Stomach (tissue), 19 donors: ENCODE data around the gene AMDHD2. TPM values are rescaled to one million over a fixed set of nuclear protein-coding genes. Genes with fewer than 3 reads are reported as not detected.

Experiments used
- DNase-seq, 2 donors: peaks; one replicate each; pipeline versions ENCODE4 v3.0.0 to v3.0.0-alpha.2; 2013 to 2019
- H3K27ac ChIP-seq, 5 donors: fragments of 200-600 bp in 4 of 5; sonication (generic) in 4 of 5; one replicate each; pipeline ENCODE4 v1.5.1; 2013 to 2019; ENCODE audit warnings: mild to moderate bottlenecking in 1 of 5, moderate library complexity in 1 of 5
- H3K27me3 ChIP-seq, 3 donors: fragments of 200-600 bp; sonication (generic); one replicate each; pipeline ENCODE4 v1.5.1; 2017 to 2019; ENCODE audit warnings: mixed run types in 1 of 3
- H3K36me3 ChIP-seq, 4 donors: fragments of 200-600 bp; sonication (generic); 1 replicate in 3 of 4; 2 replicates in 1 of 4; pipeline ENCODE4 v1.5.1; 2016 to 2019
- H3K4me1 ChIP-seq, 4 donors: fragments of 200-600 bp; sonication (generic); one replicate each; pipeline ENCODE4 v1.5.1; 2016 to 2019
- H3K4me3 ChIP-seq, 4 donors: fragments of 200-600 bp; sonication (generic) in 3 of 4; one replicate each; pipeline ENCODE4 v1.5.1; 2016 to 2019; ENCODE audit warnings: mild to moderate bottlenecking in 1 of 4
- H3K9me3 ChIP-seq, 4 donors: fragments of 200-600 bp; sonication (generic); one replicate each; pipeline ENCODE4 v1.5.1; 2016 to 2019
- EP300 ChIP-seq: sonication (generic); formaldehyde crosslinking; IDR thresholded peaks from one replicate; pipeline ENCODE4 v1.6.1; 2017; ENCODE audit warnings: antibody characterized with exemption
- POLR2A ChIP-seq, 4 donors: fragments of 450-650 bp; IDR thresholded peaks; one replicate each; pipeline ENCODE4 v1.6.1; 2016; ENCODE audit warnings: antibody characterized with exemption in 4 of 4, control low read depth in 2 of 4, mild to moderate bottlenecking in 1 of 4, moderate library complexity in 1 of 4
- POLR2AphosphoS5 ChIP-seq, 3 donors: sonication (generic); formaldehyde crosslinking; IDR thresholded peaks; one replicate each; pipeline ENCODE4 v1.6.1; 2016; ENCODE audit warnings: antibody characterized with exemption in 3 of 3
- WGBS, 5 donors: extraction: QIAGEN DNeasy Blood & Tissue Kit in 3 of 5; methylation state at CpG; one replicate each; pipeline versions ENCODE4 v1.1.5 to v1.1.7; 2013 to 2018; 5-methylcytosine and 5-hydroxymethylcytosine counted together
- intact Hi-C: fragments of 100-400 bp; cut with DNase I; formaldehyde crosslinking; loops from one replicate; pipeline ENCODE4 v1.15.1; 2023; ENCODE audit warnings: low total_unique reads
- long read RNA-seq, 10 donors: transcript quantifications; one replicate each; lab custom pipeline, GENCODE V29; 2026
- polyA plus RNA-seq, 3 donors: library from polyadenylated mRNA; stranded (reverse); fragments of 200-250 nt; gene quantifications; one replicate each; pipeline ENCODE4 v1.2.3, GENCODE V29; 2013
- total RNA-seq, 5 donors: library from RNA; depleted of rRNA; stranded (reverse); fragments of >200 nt; gene quantifications; one replicate each; pipeline versions ENCODE4 v1.1.0 to v1.2.3, GENCODE V29; 2014 to 2016
- TF ChIP-seq, protein P1 (sequence below), 7 experiments: fragments of 450-650 bp in 4 of 7; fragments of 200-600 bp in 3 of 7; sonication (generic) in 3 of 7; IDR thresholded peaks; one replicate each; pipeline ENCODE4 v1.5.1; 2016 to 2019; ENCODE audit warnings: antibody characterized with exemption in 7 of 7, control low read depth in 2 of 7, mild to moderate bottlenecking in 1 of 7
- donor health status: healthy with polysubstance abuse.
- donor health status: Bipolar disorder and iron deficiency.
- donor health status: healthy.

AMDHD2 gene, protein sequence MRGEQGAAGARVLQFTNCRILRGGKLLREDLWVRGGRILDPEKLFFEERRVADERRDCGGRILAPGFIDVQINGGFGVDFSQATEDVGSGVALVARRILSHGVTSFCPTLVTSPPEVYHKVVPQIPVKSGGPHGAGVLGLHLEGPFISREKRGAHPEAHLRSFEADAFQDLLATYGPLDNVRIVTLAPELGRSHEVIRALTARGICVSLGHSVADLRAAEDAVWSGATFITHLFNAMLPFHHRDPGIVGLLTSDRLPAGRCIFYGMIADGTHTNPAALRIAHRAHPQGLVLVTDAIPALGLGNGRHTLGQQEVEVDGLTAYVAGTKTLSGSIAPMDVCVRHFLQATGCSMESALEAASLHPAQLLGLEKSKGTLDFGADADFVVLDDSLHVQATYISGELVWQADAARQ
- 10 to 100 TPM; 13.4 to 76.8 (median 28.7) TPM for total RNA-seq
- polyA plus RNA-seq = 10 to 100 TPM; 17.2 to 24.7 (median 21.1) TPM
- long read RNA-seq, donor 1 = 0 reads
- long read RNA-seq, donor 2, partial matches to known transcripts = 0 of 2 reads
- long read RNA-seq, donor 2, other reads (novel, unspliced or antisense) = 0 of 2 reads
- long read RNA-seq, donor 3, partial matches to known transcripts = 0 of 1 reads
- long read RNA-seq, donor 3, other reads (novel, unspliced or antisense) = 0 of 1 reads
- long read RNA-seq, donor 4, partial matches to known transcripts = 0 of 1 reads
- long read RNA-seq, donor 4, other reads (novel, unspliced or antisense) = 0 of 1 reads
- long read RNA-seq, donor 5, partial matches to known transcripts = 0 of 1 reads
- long read RNA-seq, donor 5, other reads (novel, unspliced or antisense) = 0 of 1 reads
- long read RNA-seq, donor 6, transcript AMDHD2-205 (2 exons, 859 nt) = major isoform, 5 of 8 reads
- long read RNA-seq, donor 6, partial matches to known transcripts = 0 of 8 reads
- long read RNA-seq, donor 6, other reads (novel, unspliced or antisense) = 0 of 8 reads
- long read RNA-seq, donor 7, partial matches to known transcripts = 0 of 4 reads
- long read RNA-seq, donor 7, other reads (novel, unspliced or antisense) = 0 of 4 reads
- long read RNA-seq, donor 8, partial matches to known transcripts = 0 of 2 reads
- long read RNA-seq, donor 8, other reads (novel, unspliced or antisense) = 0 of 2 reads
- long read RNA-seq, donor 9 = 0 reads
- long read RNA-seq, donor 10, partial matches to known transcripts = 0 of 2 reads
- long read RNA-seq, donor 10, other reads (novel, unspliced or antisense) = 0 of 2 reads

DNA sequence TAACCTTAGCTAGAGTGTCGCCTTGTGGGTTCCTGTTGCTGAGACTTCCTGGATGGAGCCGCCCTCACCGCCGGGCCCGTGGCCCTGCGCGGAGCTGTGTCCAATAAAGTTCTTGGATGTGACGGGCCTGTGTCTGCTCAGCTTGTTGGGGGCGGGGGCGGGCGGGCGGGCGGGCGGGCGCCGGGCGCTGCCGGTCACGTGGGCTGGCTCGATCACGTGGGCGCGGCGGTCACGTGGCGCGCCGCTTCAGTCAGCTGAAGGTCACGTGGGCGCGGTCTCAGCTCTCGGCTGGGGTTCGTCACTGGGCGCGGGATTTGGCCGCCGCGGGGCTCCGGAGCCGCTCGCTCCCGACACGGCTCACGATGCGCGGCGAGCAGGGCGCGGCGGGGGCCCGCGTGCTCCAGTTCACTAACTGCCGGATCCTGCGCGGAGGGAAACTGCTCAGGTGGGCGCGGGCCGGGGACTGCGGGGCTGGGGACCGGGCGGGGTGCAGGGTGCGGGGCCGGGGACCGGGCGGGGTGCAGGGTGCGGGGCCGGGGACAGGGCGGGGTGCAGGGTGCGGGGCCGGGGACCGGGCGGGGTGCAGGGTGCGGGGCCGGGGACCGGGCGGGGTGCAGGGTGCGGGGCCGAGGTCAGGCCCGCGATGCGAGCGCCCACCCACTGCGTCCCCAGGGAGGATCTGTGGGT is at the start of gene AMDHD2:
AMDHD2 (plus strand) TSS at position 275 of the 687 bp plus-strand sequence; CDS start at position 363, 88 bp downstream.
- peak; percentile 91 to 98 for DNase-seq
- Histone ChIP-seq H3K9me3 (no peaks in the 10 kb centered on the region), H3K4me3 (peak within 1 kb of the TSS; percentile 61 to 75 (median 72)), H3K36me3 (peaks cover 12 to 47% (median 41%) of the 10 kb centered on the region in 4 donors), H3K27ac (peak within 1 kb of the TSS; percentile 81 to 99 (median 99)), H3K27me3 (no peaks in the 10 kb centered on the region), H3K4me1 (peaks cover 55 to 85% (median 67%) of the 10 kb centered on the region in 4 donors)
- TF ChIP-seq POLR2A (IDR thresholded peaks at IDR 0.05) = no peak
- TF ChIP-seq POLR2AphosphoS5 (IDR thresholded peaks at IDR 0.05) = peak; percentile 71 to 96 (median 75)
- TF ChIP-seq, protein P1, sequence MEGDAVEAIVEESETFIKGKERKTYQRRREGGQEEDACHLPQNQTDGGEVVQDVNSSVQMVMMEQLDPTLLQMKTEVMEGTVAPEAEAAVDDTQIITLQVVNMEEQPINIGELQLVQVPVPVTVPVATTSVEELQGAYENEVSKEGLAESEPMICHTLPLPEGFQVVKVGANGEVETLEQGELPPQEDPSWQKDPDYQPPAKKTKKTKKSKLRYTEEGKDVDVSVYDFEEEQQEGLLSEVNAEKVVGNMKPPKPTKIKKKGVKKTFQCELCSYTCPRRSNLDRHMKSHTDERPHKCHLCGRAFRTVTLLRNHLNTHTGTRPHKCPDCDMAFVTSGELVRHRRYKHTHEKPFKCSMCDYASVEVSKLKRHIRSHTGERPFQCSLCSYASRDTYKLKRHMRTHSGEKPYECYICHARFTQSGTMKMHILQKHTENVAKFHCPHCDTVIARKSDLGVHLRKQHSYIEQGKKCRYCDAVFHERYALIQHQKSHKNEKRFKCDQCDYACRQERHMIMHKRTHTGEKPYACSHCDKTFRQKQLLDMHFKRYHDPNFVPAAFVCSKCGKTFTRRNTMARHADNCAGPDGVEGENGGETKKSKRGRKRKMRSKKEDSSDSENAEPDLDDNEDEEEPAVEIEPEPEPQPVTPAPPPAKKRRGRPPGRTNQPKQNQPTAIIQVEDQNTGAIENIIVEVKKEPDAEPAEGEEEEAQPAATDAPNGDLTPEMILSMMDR (IDR thresholded peaks at IDR 0.05) = no peak
- intact Hi-C loops = no loop called here
- 0 to 3% (median 0%) methylated on average over 16 to 83 of the region's 83 CpGs for WGBS, 5 donors

DNA sequence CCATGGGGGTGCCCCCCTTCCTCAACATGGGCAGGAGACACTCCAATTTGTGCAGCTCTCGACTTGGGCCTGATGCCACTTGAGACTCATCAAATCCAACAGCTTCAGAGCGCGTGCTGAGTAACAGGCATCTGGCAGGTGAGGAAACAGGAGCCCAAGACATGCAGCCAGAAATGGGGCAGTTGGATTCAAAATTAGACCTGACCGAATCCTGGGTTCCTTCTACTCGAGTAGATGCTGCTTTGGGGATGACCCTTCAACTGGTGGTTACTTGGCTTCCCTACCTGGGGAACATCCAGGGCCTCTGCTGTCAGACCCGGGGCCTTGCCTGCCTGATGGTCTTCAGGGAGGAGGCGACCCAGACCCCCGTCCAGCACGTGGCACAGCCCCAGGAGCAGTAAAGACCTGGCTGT is 49.6 kb upstream of the AMDHD2 start:
- intact Hi-C loops = no loop called here
- DNase-seq = no peak
- peaks cover 43 to 65% (median 64%) of the 10 kb centered on the region in 4 donors for H3K4me1 ChIP-seq
- H3K36me3 ChIP-seq = no peaks in the 10 kb centered on the region
- H3K27ac ChIP-seq = peak overlapping the region in 1 of 5 donors; percentile 24
- no peaks in the 10 kb centered on the region for H3K9me3 ChIP-seq
- peaks cover 19 to 73% (median 62%) of the 10 kb centered on the region in 3 donors for H3K27me3 ChIP-seq
- 35 to 49% (median 40%) methylated on average over 6 to 9 of the region's 9 CpGs for WGBS, 5 donors
- H3K4me3 ChIP-seq = peak overlapping the region in 1 of 4 donors; percentile 28
- TF ChIP-seq POLR2A (IDR thresholded peaks at IDR 0.05) (no peak), POLR2AphosphoS5 (IDR thresholded peaks at IDR 0.05) (no peak), EP300 (no peak)
- TF ChIP-seq, protein P1 (IDR thresholded peaks at IDR 0.05) = no peak

DNA sequence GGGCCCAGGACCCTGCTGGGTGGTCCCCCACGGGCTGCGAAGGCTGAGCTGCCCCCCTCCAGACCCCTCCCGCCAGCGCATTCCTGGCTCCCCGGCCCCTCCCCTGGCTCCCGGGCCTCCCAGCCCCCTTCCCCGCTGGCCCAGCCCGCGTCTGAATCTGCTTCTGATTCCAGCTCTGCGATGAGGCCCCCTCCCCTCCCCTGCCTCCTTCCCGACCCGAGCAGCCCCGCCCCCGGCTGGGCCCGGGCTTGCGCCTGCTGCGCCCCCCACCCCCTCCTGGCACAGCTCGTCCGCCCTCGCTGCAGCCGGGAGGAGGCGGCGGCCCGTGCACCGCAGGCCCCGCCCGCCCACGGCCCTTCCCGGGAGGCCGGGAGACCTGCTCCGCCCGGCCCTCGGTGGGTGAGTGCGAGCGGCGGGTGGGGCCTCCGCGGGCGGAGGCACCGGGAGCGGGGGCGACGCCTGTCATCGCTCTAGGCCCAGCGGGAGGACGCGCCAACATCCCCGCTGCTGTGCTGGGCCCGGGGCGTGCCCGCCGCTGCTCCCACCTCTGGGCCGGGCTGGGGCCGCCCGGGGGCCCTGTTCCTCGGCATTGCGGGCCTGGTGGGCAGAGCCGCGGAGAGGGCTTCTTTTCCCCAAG is 49.0 kb upstream of the AMDHD2 start, which contains the start of gene NTN3:
NTN3 (plus strand) TSS at position 282 of the 637 bp plus-strand sequence. CDS start 405 bp downstream, outside the sequence.
- no peak for TF ChIP-seq POLR2A (IDR thresholded peaks at IDR 0.05)
- TF ChIP-seq, protein P1 (IDR thresholded peaks at IDR 0.05) = no peak
- TF ChIP-seq EP300 = no peak
- no peak for TF ChIP-seq POLR2AphosphoS5 (IDR thresholded peaks at IDR 0.05)
- WGBS, 5 donors = 0 to 2% (median 1%) methylated on average over 22 to 59 of the region's 59 CpGs; no CpG with 5 or more reads in 1 of the 5 donors
- Histone ChIP-seq H3K9me3 (no peaks in the 10 kb centered on the region), H3K27ac (peak within 1 kb of the TSS in 1 of 5 donors; percentile 24), H3K27me3 (peaks cover 19 to 73% (median 62%) of the 10 kb centered on the region in 3 donors), H3K4me1 (peaks cover 49 to 70% (median 69%) of the 10 kb centered on the region in 4 donors), H3K36me3 (no peaks in the 10 kb centered on the region), H3K4me3 (peak within 1 kb of the TSS in 3 of 4 donors; percentile 28 to 42 (median 30))
- intact Hi-C loops = no loop called here
- peak in 1 of 2 donors; percentile 91 for DNase-seq
